Stimulated activated CD4-positive, alpha-beta T cell treated with anti-CD3 and anti-CD28 coated beads, TNF-alpha, amount 100 ng/mL, for 48 hours (primary cell): ENCODE data around the gene MICAL2.

Experiments
- DNase-seq, 3 donors: peaks; one replicate each; pipeline ENCODE4 v3.0.0-alpha.2; 2020; ENCODE audit warnings: low read depth in 3 of 3

MICAL2 gene

DNA sequence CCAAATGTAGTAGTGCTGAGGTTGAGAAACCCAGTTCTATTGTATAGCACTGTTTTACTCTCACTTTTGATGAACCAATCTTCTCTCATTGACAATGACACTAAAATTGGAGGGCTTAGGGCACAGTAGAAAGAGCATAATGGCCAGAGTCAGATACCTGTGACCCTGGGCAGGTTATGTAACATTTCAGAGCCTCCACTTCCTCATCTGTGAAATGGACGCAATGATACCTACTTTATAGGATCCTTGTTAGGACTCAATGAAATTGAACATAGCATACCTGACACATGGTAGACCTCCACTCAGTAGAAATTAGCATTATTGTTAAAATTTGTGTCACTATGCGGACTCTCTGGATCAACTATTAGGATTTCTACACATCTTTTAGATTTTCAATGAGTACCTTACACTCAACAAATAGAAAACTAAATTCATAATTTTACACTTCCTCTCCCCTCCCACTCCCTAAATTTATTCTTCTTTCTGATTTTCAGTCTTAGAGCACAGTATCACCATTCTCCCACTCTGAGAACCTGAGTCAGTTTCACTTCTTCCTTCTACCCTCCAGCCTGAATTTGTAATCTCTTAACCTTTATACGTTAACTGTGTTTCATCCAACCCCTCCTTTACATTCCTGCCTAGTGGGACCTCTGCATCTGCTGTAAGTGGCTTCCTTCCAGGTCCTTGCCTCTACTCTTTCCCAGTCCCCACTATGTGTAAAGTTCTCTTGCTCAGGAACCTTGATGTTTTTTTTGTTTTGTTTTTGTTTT lies 78.3 kb downstream of the MICAL2 start:
- no peak for DNase-seq

DNA sequence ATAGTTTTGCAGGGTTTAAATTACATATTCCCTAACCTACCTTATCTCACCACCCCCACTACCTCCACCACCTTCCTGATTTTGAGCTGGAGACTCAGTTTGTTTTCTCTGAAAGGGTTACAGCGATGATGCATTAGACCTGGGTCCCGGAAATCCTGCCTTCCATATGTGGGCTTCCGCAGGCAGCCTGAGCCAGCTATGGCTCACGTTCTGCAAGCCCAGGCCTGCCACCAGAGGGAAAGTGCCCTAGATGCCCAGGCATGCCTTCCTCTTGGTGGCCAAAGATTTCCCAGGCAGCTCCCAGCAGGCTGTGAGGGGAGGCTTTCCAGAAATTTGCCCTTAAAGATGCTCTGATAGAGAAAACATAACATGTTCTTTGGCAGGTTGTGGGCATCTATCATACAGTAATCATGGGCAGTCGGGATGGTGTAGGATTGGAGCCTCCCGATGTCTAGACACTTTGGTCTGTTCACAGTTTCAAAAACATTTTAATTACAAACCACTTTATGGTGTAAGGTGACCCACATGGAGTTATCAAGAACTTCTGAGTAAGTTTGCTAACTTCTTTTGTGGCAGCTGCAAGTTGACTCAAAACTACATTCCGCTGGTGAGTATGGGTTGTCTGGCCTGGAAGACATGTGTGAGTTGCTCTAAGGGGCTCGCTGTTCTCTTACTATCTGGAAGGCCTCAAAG lies 79.3 kb downstream of the MICAL2 start:
- no peak for DNase-seq

DNA sequence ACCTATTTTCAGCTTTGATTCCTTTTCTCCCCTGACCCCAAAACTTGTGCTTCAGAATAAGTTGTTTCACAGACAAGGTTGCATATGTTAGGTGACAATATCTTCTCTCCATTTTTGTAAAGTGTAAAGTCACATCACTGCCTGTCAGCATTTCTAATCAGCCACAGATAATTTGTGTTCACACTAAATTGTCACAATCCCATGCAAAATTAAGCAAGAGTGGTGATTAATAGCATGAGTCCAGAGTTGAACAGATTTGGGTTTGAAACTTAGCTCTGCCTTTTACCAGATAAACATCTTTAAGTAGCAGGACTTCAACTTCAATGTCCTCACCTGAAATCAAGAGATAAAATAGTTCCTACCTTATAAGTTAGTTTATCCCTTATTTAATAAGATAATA lies 80.1 kb downstream of the MICAL2 start:
- no peak for DNase-seq

GRCh38 chr11:12192794-12193514 lies 82.6 kb downstream of the MICAL2 start:
- DNase-seq: no peak

DNA sequence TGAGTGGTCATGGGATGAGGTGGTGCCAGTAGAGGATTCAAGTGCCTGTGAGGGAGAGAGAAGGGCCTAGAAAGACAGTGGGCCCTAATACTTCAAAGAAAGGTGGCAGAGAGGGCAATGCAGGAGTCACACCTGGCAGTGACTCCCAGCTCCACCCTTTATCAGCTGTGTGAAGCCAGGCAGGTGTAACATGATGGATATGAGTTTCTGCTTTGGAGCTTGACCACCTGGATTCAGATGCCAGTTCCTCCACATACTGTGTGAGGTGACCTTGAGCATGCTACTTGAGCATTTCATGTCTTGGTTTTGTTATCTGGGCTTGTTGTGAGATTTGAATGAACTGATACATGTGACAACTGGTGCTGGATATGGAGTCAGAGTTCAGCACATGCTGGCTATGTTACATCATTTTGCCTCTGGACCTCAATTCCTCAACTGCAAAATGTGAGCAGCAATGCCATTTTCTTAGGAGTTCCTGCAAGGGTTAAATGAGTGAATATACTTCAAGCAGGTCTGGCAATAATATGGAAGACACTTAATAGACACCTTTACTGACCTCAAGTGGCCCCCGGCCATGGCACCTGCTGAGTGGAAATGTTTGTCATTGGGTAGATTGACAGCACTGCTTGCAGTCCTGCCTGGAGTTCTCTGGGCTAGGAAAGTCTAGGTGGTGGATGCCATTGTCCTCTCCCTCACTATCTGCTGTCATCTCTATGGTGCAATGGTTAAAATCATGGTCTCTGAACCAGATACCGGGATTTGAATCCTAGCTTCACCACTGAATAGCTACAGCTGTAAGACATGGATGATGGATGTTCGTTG lies 83.3 kb downstream of the MICAL2 start:
- no peak for DNase-seq

DNA sequence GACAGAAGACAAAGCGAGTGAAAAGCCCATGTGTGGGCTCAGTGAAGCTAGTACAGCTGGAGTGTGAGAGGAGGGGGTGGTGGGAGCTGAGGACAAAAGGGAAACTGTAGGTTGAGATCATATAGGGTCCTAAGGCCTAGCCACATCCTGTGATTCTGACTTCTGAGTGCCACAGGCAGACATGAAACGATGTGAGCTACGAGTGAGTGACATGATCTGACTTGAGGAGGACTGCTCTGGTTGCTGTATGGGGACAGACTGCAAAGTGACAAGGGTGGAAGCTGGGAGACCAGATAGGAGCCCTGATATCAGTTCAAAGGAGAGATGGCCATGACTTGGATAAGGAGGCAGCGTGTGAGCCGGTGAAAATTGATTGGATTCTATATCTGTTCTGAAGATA lies 85.4 kb downstream of the MICAL2 start:
- DNase-seq: peak in 1 of 3 donors; percentile 32

GRCh38 chr11:12196308-12196707 lies 85.9 kb downstream of the MICAL2 start:
- no peak for DNase-seq

GRCh38 chr11:12196872-12197271 lies 86.5 kb downstream of the MICAL2 start:
- no peak for DNase-seq

DNA sequence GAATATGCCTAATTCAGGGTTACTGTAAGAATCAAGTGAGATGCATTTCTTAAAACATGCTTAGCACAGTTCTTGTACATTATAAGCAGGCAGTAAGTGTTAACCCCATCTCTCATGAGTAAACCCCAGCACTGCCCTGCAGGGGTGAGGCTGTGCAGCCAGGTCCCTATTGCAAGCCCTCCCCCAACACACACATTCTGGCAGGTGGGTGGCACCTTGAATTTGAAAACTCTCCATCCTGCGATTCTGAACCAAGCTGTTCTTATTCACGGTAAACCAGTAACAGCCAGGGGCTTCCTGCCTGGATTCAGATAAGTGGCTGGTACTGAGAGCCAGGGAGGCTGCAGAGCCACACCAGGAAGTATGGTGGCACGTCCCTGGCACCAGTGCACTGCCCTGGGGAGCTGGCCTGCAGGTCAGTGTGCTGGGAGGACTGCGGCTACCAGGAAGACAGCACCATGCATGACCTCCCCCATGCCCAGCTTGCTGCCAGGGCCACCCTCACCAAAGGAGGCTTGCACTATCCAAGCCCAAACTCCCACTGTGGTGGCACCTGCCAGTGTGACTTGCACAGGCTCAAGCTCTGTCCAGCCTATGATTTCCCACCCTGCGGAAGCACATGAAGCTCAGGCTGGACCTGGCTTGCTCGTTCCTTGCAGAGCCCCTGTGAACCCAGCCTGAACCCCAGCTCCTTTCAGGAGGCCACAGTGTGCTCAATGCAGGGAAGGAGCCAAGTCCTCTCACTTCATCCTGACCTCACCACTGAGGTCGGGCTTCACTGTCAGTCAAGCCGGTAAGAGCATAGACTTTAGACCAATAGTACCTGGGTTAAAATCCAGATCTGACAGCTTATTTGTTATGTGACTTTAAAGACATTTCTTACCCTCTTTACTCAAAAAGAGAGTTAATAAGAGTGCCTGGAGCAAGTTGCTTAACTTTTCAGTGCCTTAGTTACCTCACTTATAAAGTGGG lies 88.1 kb downstream of the MICAL2 start:
- DNase-seq: no peak

- DNase-seq: no peak
These were observed 89.0 kb downstream of the MICAL2 start for GRCh38 chr11:12199231-12199948.

DNA sequence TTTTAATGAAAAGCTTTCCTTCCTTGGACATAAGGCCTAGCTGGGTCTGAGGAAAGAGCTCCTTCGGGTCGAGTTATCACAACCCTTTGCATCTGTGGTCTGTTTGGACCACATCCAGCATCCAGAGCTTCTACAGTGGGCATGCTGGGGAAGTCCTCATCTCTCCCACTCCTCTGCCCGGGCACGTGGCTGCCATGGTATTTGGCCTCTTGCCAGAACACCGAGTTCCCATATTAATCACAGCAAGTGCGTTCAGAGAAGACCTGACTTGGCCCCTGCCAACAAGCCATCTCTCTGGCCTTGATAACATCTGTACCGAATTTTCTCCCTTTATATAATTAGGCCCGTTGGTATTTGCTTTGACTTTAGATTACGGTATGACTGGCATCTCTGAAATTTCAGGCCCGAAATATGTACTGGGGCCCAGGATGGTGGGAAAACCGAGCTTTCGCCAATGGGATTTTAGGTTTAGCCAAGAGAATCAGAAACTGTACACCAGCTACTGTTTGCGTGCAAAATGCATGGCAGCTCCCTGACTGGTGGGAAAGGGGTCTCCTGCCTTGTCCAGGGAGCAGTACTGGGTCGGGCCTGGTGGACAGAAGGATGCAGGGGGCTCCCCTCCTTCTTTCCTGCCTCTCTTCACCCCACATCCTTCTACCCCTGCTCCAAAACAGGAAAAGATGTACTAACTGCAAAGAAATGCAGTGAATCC lies 90.0 kb downstream of the MICAL2 start:
- no peak for DNase-seq

- no peak for DNase-seq
These were observed 90.9 kb downstream of the MICAL2 start for GRCh38 chr11:12200991-12201985.

- DNase-seq: no peak
These were observed 92.4 kb downstream of the MICAL2 start for GRCh38 chr11:12202661-12203310.

GRCh38 chr11:12204506-12204905 lies 94.1 kb downstream of the MICAL2 start:
- no peak for DNase-seq

GRCh38 chr11:12205330-12205729 lies 94.9 kb downstream of the MICAL2 start:
- DNase-seq: no peak

- no peak for DNase-seq
These were observed 96.1 kb downstream of the MICAL2 start for GRCh38 chr11:12206529-12206928.

DNA sequence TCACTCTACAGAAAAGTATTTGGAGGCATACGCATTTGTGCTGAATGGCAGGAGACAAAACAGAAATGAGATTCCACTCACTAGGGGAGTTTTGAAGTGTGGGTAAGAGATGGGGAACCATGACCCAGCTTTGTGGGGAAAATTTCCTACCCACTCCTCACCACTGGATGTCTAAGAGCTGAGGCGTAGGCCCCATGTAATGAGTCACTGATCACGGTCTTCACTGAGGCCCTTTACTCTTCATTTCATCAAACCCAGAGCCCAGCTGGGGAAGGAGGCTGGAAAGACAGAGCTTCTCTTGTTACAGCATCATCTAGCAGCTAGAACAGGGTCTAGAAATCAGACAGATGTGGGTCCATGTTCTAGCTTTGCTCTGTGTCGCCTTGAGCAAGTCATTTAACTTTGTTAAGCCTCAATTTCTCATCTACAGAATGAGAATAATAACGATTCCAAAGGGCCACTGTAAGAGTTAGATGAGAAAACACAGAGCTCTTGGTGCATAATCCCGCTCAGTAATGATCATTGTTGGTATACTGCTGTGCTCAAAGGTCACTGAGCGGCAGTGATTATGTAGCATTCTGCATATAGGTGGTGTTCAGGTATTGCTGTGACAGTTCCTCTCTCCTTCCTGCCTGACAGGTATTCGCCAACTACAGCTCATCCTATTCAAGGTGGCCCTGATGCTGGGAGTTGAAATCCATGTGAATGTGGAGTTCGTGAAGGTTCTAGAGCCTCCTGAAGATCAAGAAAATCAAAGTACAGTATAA lies 97.2 kb downstream of the MICAL2 start:
- peak; percentile 45 to 51 (median 48) for DNase-seq
